ENCODE results near the gene C16orf78.

DNA sequence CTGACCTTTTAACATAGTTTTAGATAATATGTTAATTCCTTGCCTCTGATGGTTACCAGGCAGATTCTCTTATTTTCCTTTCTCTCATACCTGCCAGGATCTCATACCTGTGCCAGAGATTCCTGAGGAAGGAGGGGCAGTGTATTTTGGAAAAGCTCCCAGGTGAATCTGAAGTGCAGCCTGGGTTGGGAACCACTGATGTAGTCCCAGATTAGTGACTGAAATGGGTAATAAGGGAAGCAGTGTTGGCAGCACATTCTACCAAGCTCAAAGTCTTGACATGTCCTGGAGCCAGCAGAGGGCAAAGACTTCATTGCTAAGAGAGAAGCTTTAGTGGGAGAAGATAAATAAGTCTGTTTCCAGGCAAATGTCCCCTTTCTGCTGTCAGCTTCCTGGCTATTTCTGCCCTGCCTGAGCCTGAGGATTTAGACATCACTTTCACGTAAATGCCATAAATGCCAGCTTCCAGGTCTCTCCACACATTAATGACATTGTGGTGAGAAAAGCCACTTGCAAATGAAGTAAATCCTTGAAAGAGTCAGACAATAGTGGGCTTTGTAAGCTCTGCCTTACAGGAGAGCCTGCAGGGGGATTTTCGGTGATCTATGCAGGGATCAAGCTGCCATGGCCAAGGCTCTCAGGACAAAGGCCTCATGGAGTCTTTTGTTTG, 40.9 kb upstream of the C16orf78 start:
- TF ChIP-seq, protein P1, sequence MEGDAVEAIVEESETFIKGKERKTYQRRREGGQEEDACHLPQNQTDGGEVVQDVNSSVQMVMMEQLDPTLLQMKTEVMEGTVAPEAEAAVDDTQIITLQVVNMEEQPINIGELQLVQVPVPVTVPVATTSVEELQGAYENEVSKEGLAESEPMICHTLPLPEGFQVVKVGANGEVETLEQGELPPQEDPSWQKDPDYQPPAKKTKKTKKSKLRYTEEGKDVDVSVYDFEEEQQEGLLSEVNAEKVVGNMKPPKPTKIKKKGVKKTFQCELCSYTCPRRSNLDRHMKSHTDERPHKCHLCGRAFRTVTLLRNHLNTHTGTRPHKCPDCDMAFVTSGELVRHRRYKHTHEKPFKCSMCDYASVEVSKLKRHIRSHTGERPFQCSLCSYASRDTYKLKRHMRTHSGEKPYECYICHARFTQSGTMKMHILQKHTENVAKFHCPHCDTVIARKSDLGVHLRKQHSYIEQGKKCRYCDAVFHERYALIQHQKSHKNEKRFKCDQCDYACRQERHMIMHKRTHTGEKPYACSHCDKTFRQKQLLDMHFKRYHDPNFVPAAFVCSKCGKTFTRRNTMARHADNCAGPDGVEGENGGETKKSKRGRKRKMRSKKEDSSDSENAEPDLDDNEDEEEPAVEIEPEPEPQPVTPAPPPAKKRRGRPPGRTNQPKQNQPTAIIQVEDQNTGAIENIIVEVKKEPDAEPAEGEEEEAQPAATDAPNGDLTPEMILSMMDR (IDR thresholded peaks at IDR 0.05), result no peak
- TF ChIP-seq EZH2 (IDR thresholded peaks at IDR 0.05; ENCODE audit: borderline replicate concordance, insufficient read depth, low read depth, low read length, poor library complexity, severe bottlenecking), result no peak

All from B cell (primary cell).